T-helper 22 cell (primary cell): ENCODE data around the gene TUBA1B.
"Not testable (repeated sequence)": the region's sequence is repeated elsewhere in the genome, so short reads cannot be mapped to it uniquely, and the experiment has no call there.

Experiments
- DNase-seq: peaks from one replicate; pipeline ENCODE4 v3.0.0-alpha.2; 2020; ENCODE audit warnings: low read depth

The TUBA1B gene

DNA sequence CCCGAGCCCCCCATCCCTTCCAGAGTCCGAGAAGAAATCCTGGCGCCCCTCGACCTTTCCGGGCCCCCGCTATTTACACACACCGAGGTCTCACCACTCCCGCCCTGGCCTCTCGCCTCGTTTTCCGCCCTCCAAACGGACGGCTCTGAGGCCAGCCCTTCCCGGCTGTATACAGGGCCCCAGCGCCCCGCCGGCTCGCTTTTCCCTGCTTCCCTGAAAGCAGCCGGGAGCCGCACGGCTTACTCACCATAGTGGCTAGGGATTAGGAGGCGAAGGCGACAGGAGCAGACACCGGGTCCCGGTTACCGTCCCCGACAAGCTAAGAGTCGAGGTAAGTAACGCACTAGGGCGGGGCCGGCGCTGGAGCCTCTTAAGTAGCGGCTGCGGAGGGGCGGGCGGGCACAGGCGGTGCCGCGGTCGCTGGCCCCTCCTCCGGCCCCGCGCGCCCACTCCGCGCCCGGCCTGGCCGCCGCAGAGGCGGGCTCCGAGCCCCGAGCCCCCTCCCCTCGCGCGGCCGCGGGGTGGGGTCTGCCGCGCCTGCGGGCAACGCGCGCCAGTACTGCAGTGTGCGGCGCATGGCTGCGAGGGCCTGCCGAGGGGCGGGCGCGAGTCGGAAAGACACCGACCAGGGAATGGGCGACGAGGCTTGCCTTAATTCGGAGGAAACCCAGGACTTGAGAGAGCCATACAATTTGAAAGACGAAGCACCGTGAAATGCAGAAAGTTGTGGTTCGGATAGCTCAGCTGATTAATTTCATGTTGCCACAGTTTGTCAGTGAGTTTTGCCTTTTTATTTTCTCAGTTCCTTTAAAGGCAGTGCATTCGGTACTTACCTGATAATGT lies at the start of gene TUBA1B:
TSS of gene TUBA1B (minus strand) at position 345 of the 843 bp plus-strand sequence. CDS start at position 250, 95 bp downstream.
- peak; percentile 82 for DNase-seq

DNA sequence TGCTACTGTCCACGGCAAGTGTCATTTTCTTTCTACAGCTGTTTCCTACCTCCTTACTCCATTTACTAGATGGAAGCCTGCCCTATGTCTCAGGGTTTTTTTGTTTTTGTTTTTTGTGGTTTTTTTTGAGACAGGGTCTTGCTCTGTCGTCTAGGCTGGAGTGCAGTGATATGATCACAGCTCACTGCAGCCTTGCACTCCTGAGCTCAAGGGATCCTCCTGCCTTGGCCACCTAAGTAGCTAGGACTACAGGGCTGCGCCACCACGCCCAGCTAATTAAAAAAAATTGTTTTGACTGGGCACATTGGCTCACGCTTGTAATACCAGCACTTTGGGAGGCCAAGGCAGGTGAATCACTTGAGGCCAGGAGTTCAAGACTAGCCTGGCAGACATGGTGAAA lies 43.0 kb upstream of the TUBA1B start:
- no peak for DNase-seq

DNA sequence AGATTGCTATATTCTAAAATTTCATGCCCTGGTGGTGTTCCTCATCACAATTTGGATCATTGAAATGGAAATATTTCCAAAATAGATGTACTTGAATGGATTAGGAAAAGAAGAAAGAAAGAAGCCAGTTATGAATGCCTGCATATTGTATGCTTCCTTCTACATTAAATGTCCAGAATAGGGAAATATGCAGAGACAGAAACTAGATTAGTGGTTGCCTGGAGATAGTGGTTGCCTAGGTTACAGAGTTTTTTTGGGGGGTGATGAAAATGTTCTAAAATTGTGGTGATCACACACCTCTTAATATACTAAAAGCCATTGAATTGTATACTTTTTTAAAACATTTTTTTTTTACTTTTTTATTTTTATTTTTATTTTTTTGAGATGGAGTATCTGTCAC lies 39.7 kb upstream of the TUBA1B start:
- no peak for DNase-seq

DNA sequence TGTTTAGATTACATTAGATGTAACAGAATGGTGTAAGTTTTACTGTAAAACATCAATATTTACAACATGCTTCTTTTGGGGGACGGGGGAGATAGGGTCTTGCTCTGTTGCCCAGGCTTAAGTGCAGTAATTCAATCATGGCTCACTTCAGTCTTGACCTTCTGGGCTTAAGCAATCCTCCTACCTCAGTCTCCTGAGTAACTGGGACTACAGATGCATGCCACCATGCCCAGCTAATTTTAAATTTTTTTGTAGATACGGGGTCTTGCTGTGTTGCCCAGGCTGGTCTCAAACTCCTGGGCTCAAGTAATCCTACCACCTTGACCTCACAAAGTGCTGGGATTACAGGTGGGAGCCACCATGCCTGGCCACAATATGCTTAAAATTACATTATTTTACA lies 33.9 kb upstream of the TUBA1B start:
- DNase-seq: no peak

DNA sequence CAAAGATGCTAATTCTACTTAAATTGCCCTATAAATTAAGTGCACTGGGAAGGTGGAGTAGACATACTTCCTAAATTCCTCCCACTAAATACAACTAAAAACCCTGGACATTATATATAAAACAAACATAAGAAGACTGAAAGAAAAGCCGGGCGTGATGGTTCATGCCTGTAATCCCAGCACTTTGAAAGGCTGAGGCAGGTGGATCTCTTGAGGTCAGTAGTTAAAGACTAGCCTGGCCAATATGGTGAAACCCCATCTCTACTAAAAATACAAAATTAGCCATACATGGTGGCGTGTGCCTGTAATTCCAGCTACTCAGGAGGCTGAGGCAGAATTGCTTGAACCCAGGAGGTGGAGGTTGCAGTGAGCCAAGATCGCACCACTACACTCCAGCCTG lies 30.7 kb upstream of the TUBA1B start:
- DNase-seq: not testable (repeated sequence)

DNA sequence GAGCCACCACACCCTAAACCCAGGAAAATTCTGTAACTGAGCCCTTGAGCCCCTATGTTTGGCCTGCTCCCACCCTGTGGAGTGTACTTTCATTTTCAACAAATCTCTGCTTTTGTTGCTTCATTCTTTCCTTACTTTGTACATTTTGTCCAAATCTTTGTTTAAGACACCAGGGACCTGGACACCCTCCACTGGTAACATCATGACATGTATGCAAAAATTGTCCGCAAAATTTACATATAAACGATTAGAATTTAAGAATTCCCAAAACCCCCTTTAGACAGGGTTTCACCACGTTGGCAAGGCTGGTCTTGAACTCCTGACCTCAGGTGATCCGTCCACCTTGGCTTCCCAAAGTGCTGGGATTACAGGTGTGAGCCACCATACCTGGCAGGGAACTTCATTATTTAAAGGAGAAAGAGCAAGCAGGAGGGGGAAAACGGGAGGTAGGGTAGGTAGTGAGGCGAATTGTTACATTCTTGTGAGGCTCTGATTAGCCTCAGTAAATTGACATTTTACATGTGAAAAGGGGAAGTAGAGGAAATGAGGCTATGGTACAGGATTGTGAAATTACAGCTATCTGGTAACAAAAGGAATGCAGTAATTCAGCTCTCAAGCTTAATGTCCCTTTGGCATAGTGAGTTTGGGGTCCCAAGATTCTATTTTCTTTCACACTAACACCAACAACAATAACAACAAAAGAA lies 30.0 kb upstream of the TUBA1B start:
- DNase-seq: no peak

DNA sequence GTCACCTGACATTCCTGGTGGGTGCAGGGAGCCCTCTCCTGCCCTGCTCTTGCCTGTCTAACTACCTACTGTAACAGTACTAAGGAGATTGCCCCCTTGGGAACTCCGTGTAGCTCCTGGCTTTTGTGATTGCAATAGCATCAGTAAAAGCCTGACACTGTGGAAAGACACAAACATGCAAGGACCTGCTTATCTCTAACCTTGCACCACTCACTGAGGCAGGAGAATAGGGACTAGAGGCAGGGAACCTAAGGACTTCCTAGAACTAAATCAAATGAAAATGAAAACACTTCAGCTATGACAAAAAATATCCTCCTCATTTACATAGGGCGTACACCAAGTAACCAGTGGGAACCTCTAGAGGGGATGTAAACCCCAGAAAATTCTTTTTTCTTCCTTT lies 29.2 kb upstream of the TUBA1B start:
- DNase-seq: no peak

DNA sequence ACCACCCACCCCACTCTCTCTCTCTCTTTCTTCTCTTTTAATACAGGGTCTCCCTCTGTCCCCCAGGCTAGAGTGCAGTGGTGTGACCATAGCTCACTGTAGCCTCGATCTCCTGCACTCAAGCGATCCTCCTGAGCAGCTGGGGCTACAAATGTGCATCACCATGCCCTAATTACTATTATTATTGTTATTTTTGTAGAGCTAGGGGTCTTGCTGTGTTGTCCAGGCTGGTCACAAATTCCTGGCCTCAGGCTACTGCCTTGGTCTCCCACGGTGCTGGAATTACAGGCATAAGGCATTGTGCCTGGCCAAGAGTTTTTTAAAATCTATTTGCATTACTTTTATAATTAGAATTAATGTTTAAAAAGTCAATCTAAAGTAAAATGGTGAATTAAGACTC lies 23.0 kb upstream of the TUBA1B start:
- no peak for DNase-seq

DNA sequence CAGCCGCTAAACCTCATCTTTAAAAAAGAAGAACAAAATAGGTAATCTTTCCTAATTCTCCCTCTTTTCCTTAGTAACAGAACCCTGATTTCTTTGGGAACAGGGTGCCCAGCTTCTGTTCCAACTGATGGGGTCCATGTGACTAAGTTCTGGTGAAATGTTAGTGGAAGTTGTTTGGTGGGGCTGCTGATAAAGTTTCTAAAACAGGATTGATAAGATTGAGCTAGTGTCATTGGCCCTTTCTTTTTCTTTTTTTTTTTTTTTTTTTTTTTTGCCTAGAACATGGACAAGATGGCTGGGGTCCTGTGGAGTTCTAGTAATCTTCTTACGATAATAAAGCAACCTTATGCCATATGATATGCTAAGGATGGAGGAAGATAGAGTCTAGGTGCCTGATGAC lies 16.2 kb upstream of the TUBA1B start:
- DNase-seq: no peak

DNA sequence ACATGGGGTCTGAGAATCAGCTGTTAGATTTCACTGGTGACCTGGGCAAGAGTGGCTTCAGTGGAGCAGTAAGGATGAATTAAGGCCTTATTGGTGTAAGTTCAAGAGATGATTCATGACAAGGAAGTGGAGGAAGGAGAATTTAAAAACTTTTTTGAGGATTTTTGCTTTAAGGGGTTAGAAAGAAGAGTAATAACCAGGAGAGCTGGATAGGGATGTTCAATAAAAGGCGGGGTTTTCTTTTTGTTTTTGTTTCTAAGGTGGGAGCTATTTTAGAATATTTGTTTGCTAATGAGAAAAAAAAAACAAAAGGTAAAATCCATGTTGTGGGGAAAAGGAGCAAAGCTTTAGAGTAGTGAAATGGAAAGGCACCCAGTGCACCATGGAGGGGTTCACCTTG lies 15.2 kb upstream of the TUBA1B start:
- no peak for DNase-seq

DNA sequence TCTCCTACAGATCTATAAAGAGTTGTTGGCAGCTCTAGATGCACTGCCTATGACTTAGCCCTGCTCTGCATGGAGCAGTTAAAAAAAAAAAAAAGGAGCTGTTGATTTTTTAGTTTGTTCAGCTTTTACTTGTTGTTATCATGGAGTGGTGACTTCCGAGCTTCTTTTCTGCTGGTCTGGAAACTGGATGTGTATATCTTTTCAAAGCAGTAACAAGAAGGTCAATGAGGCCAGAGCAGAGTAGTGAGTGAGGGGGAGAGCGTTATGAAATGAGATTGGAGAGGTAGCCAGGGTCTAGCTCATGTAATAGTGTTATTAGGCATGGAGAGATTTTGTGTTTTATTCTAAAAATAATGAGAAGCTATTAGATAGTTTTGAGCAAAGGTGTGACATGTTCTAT lies 13.2 kb upstream of the TUBA1B start:
- no peak for DNase-seq

DNA sequence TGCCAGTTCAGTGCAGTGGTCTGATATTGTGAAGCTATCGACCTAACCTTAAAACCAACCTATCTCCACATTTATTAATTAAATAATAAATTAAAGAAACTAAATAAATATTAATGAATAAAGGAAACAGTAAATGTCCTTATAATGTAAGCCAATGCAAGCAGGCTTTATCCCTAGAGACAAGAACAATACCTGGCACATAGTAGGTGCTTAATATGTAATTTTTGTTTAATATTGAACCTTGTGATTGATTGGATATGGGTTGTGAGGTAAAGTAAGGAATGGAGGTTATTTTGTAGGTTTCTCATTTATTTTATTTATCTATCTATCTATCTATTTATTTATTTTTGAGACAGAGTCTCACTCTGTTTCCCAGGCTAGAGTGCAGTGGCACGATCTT lies 7.8 kb upstream of the TUBA1B start:
- DNase-seq: no peak

DNA sequence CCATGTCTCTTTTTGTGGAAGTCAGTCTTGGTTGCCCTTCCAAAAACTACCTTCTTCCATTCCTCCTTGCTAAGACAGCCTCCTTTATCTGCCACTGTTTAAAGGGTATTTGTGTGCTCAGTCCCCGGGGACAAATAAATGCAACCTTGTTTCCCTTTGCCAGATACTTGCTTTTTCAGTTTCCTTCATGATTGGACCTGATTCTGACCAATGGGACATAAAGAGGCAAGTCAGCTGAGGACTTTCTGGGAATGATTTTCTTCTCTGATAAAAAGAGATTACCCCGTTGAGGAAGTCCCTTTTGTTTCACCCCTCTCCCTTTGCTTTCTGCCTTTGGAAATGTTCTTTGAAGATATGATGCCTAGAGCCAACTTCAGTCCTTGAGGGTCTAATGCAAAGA lies 7.4 kb upstream of the TUBA1B start:
- DNase-seq: no peak

DNA sequence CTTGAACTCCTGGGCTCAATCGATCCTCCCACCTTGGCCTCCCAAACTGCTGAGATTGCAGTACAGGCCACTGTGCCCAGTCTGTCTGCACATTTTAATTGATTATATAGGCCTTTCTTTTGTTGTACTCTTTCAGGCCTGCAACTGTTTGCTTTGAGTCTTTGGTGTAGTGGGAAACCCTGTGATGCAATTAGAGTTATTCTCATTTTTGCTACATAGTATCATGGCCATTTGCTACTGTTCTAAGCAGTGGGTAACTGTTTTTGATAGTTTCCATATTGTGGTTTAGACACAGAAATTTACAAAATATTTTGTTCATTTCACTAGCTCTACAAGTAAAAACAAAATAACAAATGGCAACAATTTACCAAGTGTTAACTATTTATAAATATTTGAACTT lies 6.3 kb upstream of the TUBA1B start:
- DNase-seq: no peak

DNA sequence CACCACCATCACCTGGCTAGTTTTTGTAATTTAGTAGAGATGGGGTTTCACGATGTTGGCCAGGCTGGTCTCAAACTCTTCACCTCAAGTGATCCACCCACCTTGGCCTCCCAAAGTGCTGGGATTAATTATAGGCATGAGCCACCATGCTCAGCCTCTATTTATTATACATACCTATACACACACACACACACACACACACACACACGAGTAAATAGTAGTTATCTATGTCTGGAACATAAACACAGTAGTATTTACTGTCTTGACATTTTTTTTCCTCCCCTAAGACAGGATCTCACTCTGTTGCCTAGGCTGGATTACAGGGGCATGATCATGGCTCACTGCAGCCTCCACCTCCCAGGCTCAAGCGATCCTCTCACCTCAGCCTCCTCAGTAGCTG lies 5.8 kb upstream of the TUBA1B start:
- DNase-seq: not testable (repeated sequence)

DNA sequence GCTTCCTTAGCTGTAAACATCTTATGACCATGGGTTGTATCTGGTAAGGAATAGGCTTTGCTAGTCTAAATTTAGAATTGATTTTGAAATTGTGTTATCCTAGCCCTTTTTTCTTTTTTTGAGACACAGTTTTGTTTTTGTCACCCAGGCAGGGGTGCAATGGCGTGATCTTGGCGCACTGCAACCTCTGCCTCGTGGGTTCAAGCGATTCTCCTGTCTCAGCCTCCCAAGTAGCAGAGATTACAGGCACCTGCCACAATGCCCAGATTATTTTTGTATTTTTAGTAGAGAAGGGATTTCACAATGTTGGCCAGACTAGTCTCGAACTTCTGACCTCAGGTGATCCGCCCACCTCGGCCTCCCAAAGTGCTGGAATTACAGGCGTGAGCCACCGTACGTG lies 2.4 kb upstream of the TUBA1B start:
- DNase-seq: no peak

DNA sequence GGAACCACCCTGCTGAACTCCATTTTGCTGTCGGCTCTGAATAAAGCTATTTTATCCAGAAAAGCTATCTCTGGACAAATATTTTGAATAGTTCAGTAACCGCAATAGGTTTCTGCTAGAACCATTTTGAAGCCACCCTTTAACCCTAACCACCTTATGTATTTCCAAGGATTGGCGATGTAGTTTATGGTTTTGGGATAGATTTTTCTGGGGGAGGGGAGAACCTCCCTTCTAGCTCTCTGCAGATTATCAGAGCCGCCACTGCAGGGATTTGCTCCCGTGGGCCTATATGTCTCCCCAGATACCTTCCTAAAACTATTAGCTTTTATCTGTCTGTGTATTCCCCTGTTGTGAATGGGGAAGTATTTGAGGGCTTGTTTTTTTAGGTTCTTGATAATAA lies 1.8 kb upstream of the TUBA1B start:
- no peak for DNase-seq

DNA sequence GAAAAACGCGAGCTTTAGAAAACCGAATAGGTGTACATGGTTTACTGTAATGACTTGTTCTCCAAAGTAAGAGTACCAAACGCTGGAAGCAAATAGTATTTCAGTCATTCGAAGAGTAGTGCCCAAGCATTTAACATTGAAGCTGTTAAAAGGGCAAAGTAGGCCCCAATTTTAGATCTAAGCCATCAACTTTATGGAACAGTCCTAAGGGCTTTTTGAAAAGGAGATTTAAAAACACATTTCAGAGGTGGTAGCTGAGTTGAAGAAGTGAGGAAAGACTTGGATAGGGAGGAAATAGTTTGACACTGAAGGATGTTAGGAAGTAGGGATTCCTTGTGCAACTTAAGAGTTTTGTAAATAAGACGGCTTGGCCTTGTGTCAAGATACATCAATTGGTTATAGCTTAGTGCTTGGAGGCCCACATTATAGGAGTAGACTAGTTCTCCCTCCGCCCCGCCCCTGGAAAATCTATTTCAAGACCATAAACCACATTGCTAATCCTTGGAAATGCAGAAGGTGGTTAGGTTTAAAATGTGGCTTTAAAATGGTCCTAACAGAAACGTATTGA lies 783 bp upstream of the TUBA1B start:
- no peak for DNase-seq

DNA sequence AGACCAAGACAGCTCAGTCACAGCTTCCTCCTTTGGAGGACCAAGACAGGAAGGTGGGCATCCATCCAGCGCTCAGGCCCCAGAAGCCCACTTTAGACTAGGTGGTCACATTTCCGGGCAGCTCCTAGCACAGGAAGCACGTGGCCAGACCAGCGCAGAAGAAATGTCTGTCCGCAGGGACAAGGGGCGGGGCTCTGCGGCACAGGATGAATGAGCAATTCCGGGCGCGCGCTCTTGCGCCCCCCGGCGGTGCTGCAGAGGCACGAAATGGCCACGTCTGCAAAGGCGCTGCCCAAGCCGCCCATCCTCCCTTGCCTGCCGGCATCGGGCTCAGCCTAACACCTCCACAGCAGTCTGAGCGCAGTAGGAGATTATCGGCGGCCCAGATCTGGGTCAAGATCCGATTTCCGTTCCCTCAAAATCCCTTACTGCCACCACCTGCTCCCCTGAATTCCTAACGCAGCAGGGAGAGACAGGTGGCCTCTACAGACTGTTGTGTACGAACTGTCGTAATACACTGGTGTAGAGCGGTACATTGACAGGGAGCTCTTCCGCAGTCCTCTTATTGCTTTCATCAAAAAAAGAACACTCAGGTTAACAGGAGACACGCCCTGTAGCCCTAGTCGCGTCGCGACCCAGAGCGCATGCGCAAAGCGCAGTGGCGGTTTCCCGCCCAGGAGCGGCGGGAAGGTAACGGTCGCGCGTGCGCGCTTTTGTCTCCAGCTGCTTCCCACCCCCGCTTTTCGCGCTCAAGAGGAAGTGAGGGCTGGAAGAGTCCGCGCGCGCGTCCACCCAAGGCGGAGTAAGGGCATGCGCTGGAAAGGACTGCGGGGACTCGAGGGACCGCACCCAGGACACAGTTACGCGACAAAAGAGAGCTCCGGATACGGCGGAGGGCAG lies 794 bp downstream of the TUBA1B start:
- DNase-seq: peak; percentile 85

DNA sequence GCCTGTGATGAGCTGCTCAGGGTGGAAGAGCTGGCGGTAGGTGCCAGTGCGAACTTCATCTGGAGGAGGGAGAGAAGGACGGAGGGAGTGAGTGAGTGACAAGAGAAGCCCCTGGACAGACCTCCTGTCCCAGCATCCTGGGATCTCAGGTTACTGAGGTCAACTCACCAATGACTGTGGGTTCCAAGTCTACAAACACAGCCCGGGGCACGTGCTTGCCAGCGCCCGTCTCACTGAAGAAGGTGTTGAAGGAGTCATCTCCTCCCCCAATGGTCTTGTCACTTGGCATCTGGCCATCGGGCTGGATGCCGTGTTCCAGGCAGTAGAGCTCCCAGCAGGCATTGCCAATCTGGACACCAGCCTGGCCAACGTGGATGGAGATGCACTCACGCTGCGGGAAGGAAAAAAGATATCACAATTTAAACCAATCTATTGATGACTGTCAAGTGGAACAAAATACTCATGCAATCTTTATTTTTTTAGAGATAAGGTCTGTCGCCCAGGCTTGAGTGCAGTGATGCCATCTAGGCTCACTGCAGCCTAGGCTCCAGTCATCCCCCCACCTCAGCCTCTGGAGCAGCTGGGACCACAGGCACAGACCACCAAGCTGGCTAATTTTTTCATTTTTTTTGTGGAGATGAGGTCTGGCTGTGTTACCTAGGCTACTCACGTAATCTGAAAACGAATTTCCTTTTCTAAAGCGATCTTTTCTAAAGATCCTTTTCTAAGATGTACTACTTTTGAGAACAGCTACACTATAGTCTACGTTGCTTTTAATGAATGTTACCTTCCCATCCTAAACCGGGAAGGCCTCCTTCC lies 1.7 kb downstream of the TUBA1B start:
- no peak for DNase-seq

DNA sequence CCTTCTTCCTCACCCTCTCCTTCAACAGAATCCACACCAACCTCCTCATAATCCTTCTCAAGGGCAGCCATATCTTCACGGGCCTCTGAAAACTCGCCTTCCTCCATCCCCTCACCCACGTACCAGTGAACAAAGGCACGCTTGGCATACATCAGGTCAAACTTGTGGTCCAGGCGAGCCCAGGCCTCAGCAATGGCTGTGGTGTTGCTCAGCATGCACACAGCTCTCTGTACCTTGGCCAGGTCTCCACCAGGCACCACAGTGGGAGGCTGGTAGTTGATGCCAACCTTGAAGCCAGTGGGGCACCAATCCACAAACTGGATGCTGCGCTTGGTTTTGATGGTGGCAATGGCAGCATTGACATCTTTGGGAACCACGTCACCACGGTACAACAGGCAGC lies 3.2 kb downstream of the TUBA1B start:
- not testable (repeated sequence) for DNase-seq
